ENCODE data around the gene ZFX. TPM values are rescaled to one million over a fixed set of nuclear protein-coding genes. Genes with fewer than 3 reads are reported as not detected.

Gene ZFX
- polyA plus RNA-seq, 3 donors: 3.5 to 14.0 (median 10.8) TPM

GRCh38 chrX:24259544-24260240 is 110.2 kb downstream of the ZFX start:
- no peak overlapping the region for H3K27ac ChIP-seq (ENCODE audit: low read depth, low read length)
- 68 to 76% (median 76%) methylated on average over 9 of the region's 9 CpGs for WGBS, 3 donors

DNA sequence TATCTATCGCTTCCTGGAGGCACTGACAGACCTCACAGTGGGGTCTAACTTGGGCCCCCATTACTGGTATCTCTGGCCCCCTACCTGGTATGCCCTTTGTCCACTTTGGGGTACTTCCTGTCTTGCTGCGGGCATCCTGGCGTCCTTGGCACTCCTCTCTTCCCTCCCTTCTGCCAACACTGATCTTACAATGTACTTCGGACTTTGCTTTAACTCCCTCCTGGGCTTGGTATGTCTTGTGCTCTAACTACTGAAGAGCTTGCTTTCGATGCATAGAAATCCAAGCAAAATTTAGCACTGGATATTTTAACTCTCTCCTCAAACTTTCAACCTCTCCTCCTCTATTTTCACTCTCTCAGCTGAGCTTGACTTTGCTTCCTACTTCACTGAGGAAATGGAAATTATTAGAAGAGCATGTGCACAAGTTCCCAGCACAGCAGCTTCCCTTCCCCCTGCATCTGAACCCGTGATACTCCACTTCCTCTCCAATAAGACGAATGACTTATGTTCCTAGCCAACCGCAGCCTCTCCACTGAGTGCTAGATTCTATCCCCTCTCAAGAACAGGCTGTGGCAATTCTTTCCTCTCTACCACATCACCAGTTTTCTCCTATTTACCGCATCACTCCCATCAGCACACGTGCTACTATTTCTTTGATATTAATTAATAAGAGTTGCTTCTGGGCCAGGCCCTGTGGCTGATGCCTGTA is 111.5 kb downstream of the ZFX start:
- no peak overlapping the region for H3K27ac ChIP-seq (ENCODE audit: low read depth, low read length)
- 36 to 50% (median 44%) methylated on average over 10 of the region's 10 CpGs for WGBS, 3 donors

- 90 to 99% (median 91%) methylated on average over 3 of the region's 3 CpGs for WGBS, 3 donors
- no peak overlapping the region for H3K27ac ChIP-seq (ENCODE audit: low read depth, low read length)
These were observed 112.8 kb downstream of the ZFX start for GRCh38 chrX:24262309-24262708.

DNA sequence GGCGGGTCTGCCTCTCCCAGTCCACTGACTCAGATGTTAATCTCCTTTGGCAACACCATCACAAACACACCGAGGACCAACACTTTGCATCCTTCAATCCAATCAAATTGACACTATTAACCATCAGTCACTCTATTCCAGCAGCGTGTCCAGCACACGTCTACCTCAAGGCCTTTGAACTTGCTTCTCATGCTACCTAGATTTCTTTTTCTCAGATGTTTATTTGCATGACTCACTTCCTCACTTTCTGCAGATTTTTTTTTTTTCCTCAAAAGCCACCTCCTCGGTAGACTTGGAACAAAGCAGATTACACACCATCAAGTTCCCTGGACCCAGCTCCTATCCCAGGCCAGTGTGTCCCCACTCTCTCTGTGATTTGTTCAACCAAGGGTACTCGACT is 114.9 kb downstream of the ZFX start:
- WGBS, 3 donors: 65 to 84% (median 78%) methylated on average over 5 to 6 of the region's 6 CpGs
- H3K27ac ChIP-seq (ENCODE audit: low read depth, low read length): no peak overlapping the region

Other genes with a start within 250 kb of the ZFX start
- gene APOO, start 241.8 kb upstream of the ZFX start, polyA plus RNA-seq: 10 to 100 TPM in 2 of 3 donors, 1 to 10 TPM in 1; 8.7 to 15.8 (median 11.7) TPM
- gene CXorf58, start 241.7 kb upstream of the ZFX start, polyA plus RNA-seq: under 1 TPM in 2 of 3 donors, not detected in 1; 0.15 to 0.16 TPM
- gene KLHL15, start 122.5 kb upstream of the ZFX start, polyA plus RNA-seq: 10 to 100 TPM in 1 of 3 donors, 1 to 10 TPM in 2; 2.2 to 14.3 (median 4.5) TPM
- gene EIF2S3, start 94.8 kb upstream of the ZFX start, polyA plus RNA-seq: 10 to 100 TPM; 64.1 to 84.6 (median 83.4) TPM
- gene SUPT20HL2, start 164.3 kb downstream of the ZFX start, polyA plus RNA-seq: under 1 TPM in 1 of 3 donors, not detected in 2; 0.34 TPM
- not detected for gene SUPT20HL1, start 210.9 kb downstream of the ZFX start, polyA plus RNA-seq